CD4-positive, alpha-beta T cell treated with Interleukin-21 for 1 hour (primary cell): ENCODE results near the gene ADGRL3.

ENCODE experiments used
- DNase-seq: peaks from one replicate; pipeline ENCODE4 v3.0.0-alpha.2; 2020

The ADGRL3 gene

GRCh38 chr4:61428950-61429349 is 228.8 kb downstream of the ADGRL3 start:
- no peak for DNase-seq

GRCh38 chr4:61431131-61431530 is 231.0 kb downstream of the ADGRL3 start:
- DNase-seq: no peak

GRCh38 chr4:61437923-61438322 is 237.8 kb downstream of the ADGRL3 start:
- no peak for DNase-seq

GRCh38 chr4:61440321-61440720 is 240.2 kb downstream of the ADGRL3 start:
- DNase-seq: no peak

GRCh38 chr4:61442936-61443335 is 242.8 kb downstream of the ADGRL3 start:
- no peak for DNase-seq

GRCh38 chr4:61443813-61444510 is 243.8 kb downstream of the ADGRL3 start:
- DNase-seq: no peak

- DNase-seq: no peak
Observed at GRCh38 chr4:61445374-61446063, 245.4 kb downstream of the ADGRL3 start.

- DNase-seq: no peak
Observed at GRCh38 chr4:61446941-61447340, 246.8 kb downstream of the ADGRL3 start.

GRCh38 chr4:61447918-61448317 is 247.8 kb downstream of the ADGRL3 start:
- DNase-seq: no peak

GRCh38 chr4:61451935-61452334 is 251.8 kb downstream of the ADGRL3 start:
- no peak for DNase-seq

GRCh38 chr4:61461956-61462355 is 261.8 kb downstream of the ADGRL3 start:
- DNase-seq: no peak

GRCh38 chr4:61462451-61463326 is 262.6 kb downstream of the ADGRL3 start:
- DNase-seq: no peak

GRCh38 chr4:61468024-61468720 is 268.0 kb downstream of the ADGRL3 start:
- DNase-seq: no peak

GRCh38 chr4:61473306-61473705 is 273.2 kb downstream of the ADGRL3 start:
- no peak for DNase-seq

GRCh38 chr4:61478340-61478739 is 278.2 kb downstream of the ADGRL3 start:
- no peak for DNase-seq

- no peak for DNase-seq
Observed at GRCh38 chr4:61485056-61485455, 284.9 kb downstream of the ADGRL3 start.

GRCh38 chr4:61489927-61490326 is 289.8 kb downstream of the ADGRL3 start:
- no peak for DNase-seq

GRCh38 chr4:61493041-61493440 is 292.9 kb downstream of the ADGRL3 start:
- DNase-seq: no peak

- no peak for DNase-seq
Observed at GRCh38 chr4:61493470-61493869, 293.3 kb downstream of the ADGRL3 start.

GRCh38 chr4:61500883-61501282 is 300.8 kb downstream of the ADGRL3 start:
- no peak for DNase-seq

- DNase-seq: no peak
Observed at GRCh38 chr4:61501812-61502211, 301.7 kb downstream of the ADGRL3 start.

GRCh38 chr4:61505773-61506685 is 305.9 kb downstream of the ADGRL3 start:
- DNase-seq: no peak
